GM23338 (cell line): ENCODE data around the gene IGSF11. TPM values are rescaled to one million over a fixed set of nuclear protein-coding genes. Genes with fewer than 3 reads are reported as not detected.

Experiments used
- ATAC-seq: fragments of 200-7000 bp; cut with Tn5 transposase; 3 replicates; pipeline ENCODE4 v1.9.1; 2020
- DNase-seq: peaks from one replicate; pipeline ENCODE4 v3.0.0-alpha.2; 2015; ENCODE audit warnings: low spot score
- H2AFZ ChIP-seq: fragments of 200-600 bp; sonication (generic); 2 replicates; pipeline ENCODE4 v1.8.0; 2016; ENCODE audit warnings: antibody characterized with exemption, mild to moderate bottlenecking, moderate library complexity
- H3F3A ChIP-seq: fragments of 200-600 bp; sonication (generic); replicated peaks from 2 replicates; pipeline ENCODE4 v1.8.0; 2017; ENCODE audit warnings: antibody characterized with exemption, mixed run types, low read depth
- H3K27ac ChIP-seq: fragments of 200-600 bp; sonication (generic); 2 replicates; pipeline ENCODE4 v1.6.1; 2016; ENCODE audit warnings: low read depth
- H3K27me3 ChIP-seq: fragments of 200-600 bp; sonication (generic); 2 replicates; pipeline ENCODE4 v1.8.0; 2016; ENCODE audit warnings: mild to moderate bottlenecking, mixed run types, moderate library complexity; ENCODE audit not compliant: insufficient read depth
- H3K36me3 ChIP-seq: fragments of 200-600 bp; sonication (generic); 2 replicates; pipeline ENCODE4 v1.8.0; 2016; ENCODE audit warnings: mild to moderate bottlenecking; ENCODE audit not compliant: insufficient read depth
- H3K4me1 ChIP-seq: fragments of 200-600 bp; sonication (generic); 2 replicates; pipeline ENCODE4 v1.8.0; 2016; ENCODE audit warnings: mild to moderate bottlenecking, moderate library complexity; ENCODE audit not compliant: insufficient read depth
- H3K4me2 ChIP-seq: fragments of 200-600 bp; sonication (generic); 2 replicates; pipeline ENCODE4 v1.7.1; 2017; ENCODE audit warnings: mixed run types
- H3K4me3 ChIP-seq: fragments of 200-600 bp; sonication (generic); 2 replicates; pipeline ENCODE4 v1.6.1; 2016; ENCODE audit warnings: mixed run types
- H3K79me2 ChIP-seq: fragments of 200-600 bp; sonication (generic); replicated peaks from 2 replicates; pipeline ENCODE4 v1.8.0; 2017; ENCODE audit warnings: mild to moderate bottlenecking; ENCODE audit not compliant: insufficient read depth
- H3K9me2 ChIP-seq: fragments of 200-600 bp; sonication (generic); 2 replicates; pipeline ENCODE4 v1.8.0; 2017; ENCODE audit not compliant: insufficient read depth
- H4K20me1 ChIP-seq: fragments of 200-600 bp; sonication (generic); replicated peaks from 2 replicates; pipeline ENCODE4 v1.8.0; 2017; ENCODE audit warnings: mild to moderate bottlenecking; ENCODE audit not compliant: insufficient read depth
- H3K27ac Mint-ChIP-seq: 2 replicates; pipeline ENCODE4 v1.8.0; 2020; ENCODE audit warnings: inconsistent platforms, mild to moderate bottlenecking, moderate library complexity, mixed read lengths
- H3K27me3 Mint-ChIP-seq: 3 replicates; pipeline ENCODE4 v1.8.0; 2022; ENCODE audit warnings: low read depth, mild to moderate bottlenecking, moderate library complexity, mixed read lengths, inconsistent platforms; ENCODE audit not compliant: insufficient read depth, poor library complexity
- H3K36me3 Mint-ChIP-seq: 3 replicates; pipeline ENCODE4 v1.8.0; 2021; ENCODE audit warnings: low read depth, mild to moderate bottlenecking, inconsistent platforms, moderate library complexity, mixed read lengths
- H3K4me1 Mint-ChIP-seq: 3 replicates; pipeline ENCODE4 v1.8.0; 2020; ENCODE audit warnings: mild to moderate bottlenecking, inconsistent platforms, mixed read lengths
- H3K4me3 Mint-ChIP-seq: 3 replicates; pipeline ENCODE4 v1.8.0; 2021; ENCODE audit warnings: moderate library complexity, mild to moderate bottlenecking, inconsistent platforms, mixed read lengths
- H3K9me3 Mint-ChIP-seq: 3 replicates; pipeline ENCODE4 v1.8.0; 2020; ENCODE audit warnings: moderate library complexity, mild to moderate bottlenecking, inconsistent platforms, mixed read lengths
- CREB1 ChIP-seq: fragments of 250-450 bp; sonication (Bioruptor Pico); IDR thresholded peaks from 2 replicates; pipeline ENCODE4 v1.5.0; 2020; ENCODE audit warnings: low read depth, mild to moderate bottlenecking, moderate library complexity
- CTCF ChIP-seq, 2 experiments: fragments of 200-600 bp in 1 of 2; sonication (generic) in 1 of 2; conservative IDR thresholded peaks; 2 replicates each; pipeline versions ENCODE4 v1.5.1 to v1.6.1; 2016 to 2017; ENCODE audit warnings: antibody characterized with exemption in 2 of 2, low read depth in 2 of 2, mild to moderate bottlenecking in 2 of 2, moderate library complexity in 1 of 2
- ETS1 ChIP-seq: IDR thresholded peaks from 2 replicates; pipeline ENCODE4 v1.6.1; 2016; ENCODE audit warnings: antibody characterized with exemption
- JUNB ChIP-seq: IDR thresholded peaks from one replicate; pipeline ENCODE4 v1.6.1; 2016; ENCODE audit warnings: antibody characterized with exemption; ENCODE audit not compliant: unreplicated experiment
- NANOG ChIP-seq: IDR thresholded peaks from 2 replicates; pipeline ENCODE4 v1.6.1; 2016; ENCODE audit warnings: antibody characterized with exemption, borderline replicate concordance
- POLR2AphosphoS5 ChIP-seq: IDR thresholded peaks from 2 replicates; pipeline ENCODE4 v1.6.1; 2016; ENCODE audit warnings: antibody characterized with exemption, low read depth
- STAT1 ChIP-seq: IDR thresholded peaks from one replicate; pipeline ENCODE4 v1.6.1; 2016; ENCODE audit warnings: antibody characterized with exemption; ENCODE audit not compliant: unreplicated experiment
- ZNF331 ChIP-seq: fragments of 250-450 bp; sonication (Bioruptor Pico); IDR thresholded peaks from 2 replicates; pipeline ENCODE4 v1.5.0; 2020; ENCODE audit warnings: low read depth, mild to moderate bottlenecking, moderate library complexity
- ZNF462 ChIP-seq: fragments of 250-450 bp; sonication (Bioruptor Pico); IDR thresholded peaks from 2 replicates; pipeline ENCODE4 v1.5.0; 2020; ENCODE audit warnings: mild to moderate bottlenecking, moderate library complexity
- polyA plus RNA-seq: library from polyadenylated mRNA; unstranded; fragments of >200 nt; fragmentation: Nextera tagmentation; extraction: Ambion mirVana; gene quantifications from 2 replicates; pipeline ENCODE4 v1.2.1, GENCODE V29; 2016
- total RNA-seq: library from RNA; depleted of rRNA; stranded (reverse); fragments of >200 nt; shearing (Covaris generic); gene quantifications from 2 replicates; pipeline ENCODE4 v1.2.3, GENCODE V29; 2014

The IGSF11 gene
- total and polyA plus RNA-seq, 2 experiments from 2014 or later: 0.68 to 1.8 TPM

GRCh38 chr3:119018690-119019463, 15.8 kb downstream of the IGSF11 start:
- Histone ChIP-seq H2AFZ (no peak overlapping the region), H3K4me3 (no peak overlapping the region), H3K4me2 (no peak overlapping the region), H4K20me1 (no peaks in the 10 kb centered on the region), H3K4me1 (no peaks in the 10 kb centered on the region), H3K79me2 (no peaks in the 10 kb centered on the region), H3K9me2 (no peaks in the 10 kb centered on the region), H3K27ac (no peak overlapping the region), H3F3A (no peaks in the 10 kb centered on the region), H3K27me3 (no peaks in the 10 kb centered on the region), H3K36me3 (no peaks in the 10 kb centered on the region)
- Mint-ChIP-seq H3K4me1 (peaks cover 20% of the 10 kb centered on the region; the same call in 2 of the 3 replicates), H3K27me3 (no peaks in the 10 kb centered on the region), H3K4me3 (no peak overlapping the region), H3K27ac (no peak overlapping the region), H3K36me3 (no peaks in the 10 kb centered on the region), H3K9me3 (no peaks in the 10 kb centered on the region)
- no peak for ATAC-seq
- no peak for DNase-seq
- TF ChIP-seq ETS1 (no peak), NANOG (no peak), CTCF (conservative IDR thresholded peaks at IDR 0.05; ENCODE audit: low read depth in 2 of 2) (no peak), JUNB (no peak)

- H3K36me3 Mint-ChIP-seq: no peaks in the 10 kb centered on the region
- H3K27me3 ChIP-seq: no peaks in the 10 kb centered on the region
- H3K9me3 Mint-ChIP-seq: no peaks in the 10 kb centered on the region; the same call in 2 of the 3 replicates
- H3K4me1 Mint-ChIP-seq: peaks cover 13% of the 10 kb centered on the region; the same call in 2 of the 3 replicates
- H3K79me2 ChIP-seq: no peaks in the 10 kb centered on the region
- H3K4me2 ChIP-seq: no peak overlapping the region
- no peaks in the 10 kb centered on the region for H3K36me3 ChIP-seq
- peak; percentile 68 for ATAC-seq
- peaks cover 3% of the 10 kb centered on the region; the same call in 1 of the 2 replicates for H3K9me2 ChIP-seq
- H3K4me1 ChIP-seq: no peaks in the 10 kb centered on the region
- H3K27ac Mint-ChIP-seq: no peak overlapping the region
- no peak overlapping the region for H2AFZ ChIP-seq
- no peak overlapping the region for H3K4me3 Mint-ChIP-seq
- no peak overlapping the region for H3K4me3 ChIP-seq
- no peaks in the 10 kb centered on the region for H4K20me1 ChIP-seq
- H3K27ac ChIP-seq: no peak overlapping the region
- no peaks in the 10 kb centered on the region for H3K27me3 Mint-ChIP-seq
- H3F3A ChIP-seq: no peaks in the 10 kb centered on the region
- DNase-seq: no peak
- TF ChIP-seq ZNF462 (CRISPR knock-in tag) (no peak), ZNF331 (CRISPR knock-in tag) (no peak), POLR2AphosphoS5 (no peak), CREB1 (CRISPR knock-in tag) (no peak), STAT1 (no peak), NANOG (no peak), CTCF (conservative IDR thresholded peaks at IDR 0.05; ENCODE audit: low read depth in 2 of 2) (no peak)
Measured at GRCh38 chr3:119015942-119016341, 18.7 kb downstream of the IGSF11 start.
